Activated CD8-positive, alpha-beta memory T cell treated with anti-CD3 and anti-CD28 coated beads, Interleukin-2, amount 50 U/mL, for 1 hour (primary cell): ENCODE measurements around the gene BMP10.

Experiments
- DNase-seq: peaks from one replicate; pipeline ENCODE4 v3.0.0-alpha.2; 2020; ENCODE audit errors: extremely low read depth

BMP10 gene

GRCh38 chr2:68817306-68817705 lies 53.9 kb downstream of the BMP10 start:
- DNase-seq, result no peak
